ENCODE measurements around the gene CACHD1. TPM values are rescaled to one million over a fixed set of nuclear protein-coding genes. Genes with fewer than 3 reads are reported as not detected.

Gene CACHD1
- total and polyA plus RNA-seq, 5 donors from 2014 or later = 0.22 to 0.46 (median 0.27) TPM; not detected in 1

DNA sequence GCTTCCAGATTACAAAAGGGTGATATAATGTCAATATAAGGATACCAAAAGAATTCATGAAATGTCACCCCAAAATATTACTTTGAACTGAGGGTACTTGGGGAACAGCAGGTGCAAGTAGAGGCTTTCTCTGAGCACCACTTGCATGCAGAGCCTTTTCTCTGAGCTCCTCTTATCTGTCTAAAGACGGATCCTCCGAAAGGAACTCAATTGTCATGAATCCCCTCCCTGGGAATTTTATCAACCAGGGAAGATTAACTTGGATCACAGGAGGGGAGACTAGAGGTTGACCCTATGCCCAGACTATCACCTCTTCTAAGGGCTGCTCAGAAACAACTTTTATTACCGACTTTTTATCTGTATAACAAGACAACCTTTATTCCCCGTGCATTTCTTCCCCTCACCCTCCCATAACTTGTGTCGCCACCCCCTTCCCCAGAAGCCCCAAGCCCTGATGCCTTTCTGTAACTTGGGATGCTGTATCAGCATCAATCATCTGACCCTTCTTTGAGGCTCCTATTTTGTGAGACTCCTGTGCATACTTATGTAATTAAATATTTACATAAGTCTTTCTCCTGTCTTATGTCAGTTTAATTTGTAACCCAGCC, 94.1 kb downstream of the CACHD1 start:
- Mint-ChIP-seq H3K4me3 (peak overlapping the region in 1 of 4 donors; percentile 10), H3K27ac (no peak overlapping the region), H3K4me1 (no peaks in the 10 kb centered on the region), H3K9me3 (peaks cover 0 to 8% (median 0%) of the 10 kb centered on the region in 7 donors), H3K36me3 (no peaks in the 10 kb centered on the region), H3K27me3 (peaks cover 22% of the 10 kb centered on the region)
- Histone ChIP-seq H3K27me3 (ENCODE audit: control insufficient read depth, insufficient read depth, low read length) (peaks cover 3% of the 10 kb centered on the region), H3K27ac (ENCODE audit: insufficient read depth, low read length, poor library complexity, severe bottlenecking) (no peak overlapping the region), H3K9me3 (ENCODE audit: control insufficient read depth in 2 of 2, low read length in 2 of 2) (no peaks in the 10 kb centered on the region), H3K4me1 (ENCODE audit: control insufficient read depth, insufficient read depth, low read length, poor library complexity, severe bottlenecking) (no peaks in the 10 kb centered on the region), H3K4me3 (ENCODE audit: low read depth, low read length) (no peak overlapping the region), H3K36me3 (ENCODE audit: control insufficient read depth, insufficient read depth, low read length) (no peaks in the 10 kb centered on the region)
- DNase-seq (no peak), ATAC-seq (ENCODE audit: low read depth in 2 of 2) (no peak)

DNA sequence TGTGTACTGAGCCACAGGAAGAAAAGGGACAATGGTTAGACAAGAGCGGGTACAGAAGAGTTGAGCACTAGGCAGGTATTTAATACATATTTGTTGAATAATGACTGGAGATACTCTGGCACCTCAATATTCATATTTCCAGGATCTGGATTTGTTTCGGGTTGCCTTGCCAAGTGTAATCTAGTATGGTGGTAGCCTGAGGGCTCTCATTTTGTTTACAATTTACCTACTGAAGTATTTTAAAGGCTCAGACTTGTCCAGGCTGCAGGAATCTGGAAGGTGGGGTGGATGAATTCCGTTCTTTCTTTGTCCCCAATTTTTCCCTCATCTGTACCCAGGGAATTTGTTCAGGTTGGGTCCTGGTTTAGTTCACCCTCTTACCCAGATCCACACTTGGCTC, 95.0 kb downstream of the CACHD1 start:
- Histone ChIP-seq H3K27ac (ENCODE audit: insufficient read depth, low read length, poor library complexity, severe bottlenecking) (no peak overlapping the region), H3K4me3 (ENCODE audit: low read depth, low read length) (no peak overlapping the region), H3K27me3 (ENCODE audit: control insufficient read depth, insufficient read depth, low read length) (peaks cover 3% of the 10 kb centered on the region), H3K4me1 (ENCODE audit: control insufficient read depth, insufficient read depth, low read length, poor library complexity, severe bottlenecking) (no peaks in the 10 kb centered on the region), H3K9me3 (ENCODE audit: control insufficient read depth in 2 of 2, low read length in 2 of 2) (no peaks in the 10 kb centered on the region), H3K36me3 (ENCODE audit: control insufficient read depth, insufficient read depth, low read length) (no peaks in the 10 kb centered on the region)
- ATAC-seq (ENCODE audit: low read depth in 2 of 2) (no peak), DNase-seq (no peak)
- Mint-ChIP-seq H3K27me3 (peaks cover 22% of the 10 kb centered on the region), H3K36me3 (no peaks in the 10 kb centered on the region), H3K9me3 (peaks cover 0 to 8% (median 0%) of the 10 kb centered on the region in 7 donors), H3K27ac (no peak overlapping the region), H3K4me1 (no peaks in the 10 kb centered on the region), H3K4me3 (no peak overlapping the region)

DNA sequence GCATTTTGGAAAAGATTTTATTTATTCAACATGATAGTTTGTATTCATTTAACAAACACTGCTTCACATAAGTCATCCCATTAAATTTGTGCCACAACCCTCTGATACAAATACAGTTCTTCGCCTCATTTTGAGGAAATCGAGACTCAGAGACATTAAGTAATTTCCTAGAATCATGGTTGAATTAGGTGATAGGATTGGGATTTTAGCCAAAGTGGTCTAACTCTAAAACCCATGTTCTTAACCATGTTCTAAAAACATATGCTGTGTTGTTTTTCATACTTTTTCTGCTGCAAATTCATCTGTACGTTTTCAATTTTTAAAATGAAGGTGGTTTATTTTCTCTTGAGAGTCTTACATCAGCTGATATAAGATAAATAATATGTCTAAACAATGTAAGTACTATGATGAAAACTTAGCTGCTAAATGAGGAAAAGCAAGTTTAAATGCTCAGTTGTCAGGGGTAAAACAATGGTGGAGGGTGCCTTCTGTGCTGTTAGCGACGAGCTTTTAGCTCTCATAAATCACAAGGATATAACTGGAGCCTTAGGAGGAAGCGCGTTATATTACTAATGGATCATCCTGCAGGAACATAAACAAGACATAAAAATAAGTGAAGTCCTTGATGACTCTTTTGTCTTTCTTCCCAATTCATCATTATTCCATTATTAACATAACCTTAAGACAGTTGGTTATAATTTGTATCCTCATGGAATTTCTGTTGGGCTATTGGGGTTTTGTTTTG, 97.7 kb downstream of the CACHD1 start:
- Histone ChIP-seq H3K27me3 (ENCODE audit: control insufficient read depth, insufficient read depth, low read length) (peaks cover 3% of the 10 kb centered on the region), H3K4me3 (ENCODE audit: low read depth, low read length) (no peak overlapping the region), H3K4me1 (ENCODE audit: control insufficient read depth, insufficient read depth, low read length, poor library complexity, severe bottlenecking) (no peaks in the 10 kb centered on the region), H3K9me3 (ENCODE audit: control insufficient read depth in 2 of 2, low read length in 2 of 2) (no peaks in the 10 kb centered on the region), H3K36me3 (ENCODE audit: control insufficient read depth, insufficient read depth, low read length) (no peaks in the 10 kb centered on the region), H3K27ac (ENCODE audit: insufficient read depth, low read length, poor library complexity, severe bottlenecking) (no peak overlapping the region)
- ATAC-seq (ENCODE audit: low read depth in 2 of 2) = no peak
- no peak overlapping the region for H3K27ac Mint-ChIP-seq
- no peaks in the 10 kb centered on the region for H3K36me3 Mint-ChIP-seq
- peaks cover 17% of the 10 kb centered on the region for H3K27me3 Mint-ChIP-seq
- peaks cover 0 to 3% (median 0%) of the 10 kb centered on the region in 7 donors for H3K9me3 Mint-ChIP-seq
- no peak overlapping the region for H3K4me3 Mint-ChIP-seq
- DNase-seq = no peak
- no peaks in the 10 kb centered on the region for H3K4me1 Mint-ChIP-seq

DNA sequence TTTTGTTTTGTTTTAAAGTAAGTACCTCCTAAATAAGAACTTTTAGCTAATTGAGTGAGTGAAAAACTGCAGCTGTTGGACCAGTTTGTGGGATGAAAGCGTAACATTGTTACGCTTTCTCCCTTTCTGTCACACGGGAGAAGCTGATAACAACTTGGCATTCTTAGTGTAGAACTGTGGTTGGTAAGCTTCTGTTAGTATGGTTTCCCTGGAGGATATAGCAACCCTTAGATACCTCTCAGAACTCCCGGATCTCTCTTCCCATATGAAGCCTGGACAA, 98.2 kb downstream of the CACHD1 start:
- Histone ChIP-seq H3K27me3 (ENCODE audit: control insufficient read depth, insufficient read depth, low read length) (peaks cover 3% of the 10 kb centered on the region), H3K36me3 (ENCODE audit: control insufficient read depth, insufficient read depth, low read length) (no peaks in the 10 kb centered on the region), H3K27ac (ENCODE audit: insufficient read depth, low read length, poor library complexity, severe bottlenecking) (no peak overlapping the region), H3K9me3 (ENCODE audit: control insufficient read depth in 2 of 2, low read length in 2 of 2) (no peaks in the 10 kb centered on the region), H3K4me3 (ENCODE audit: low read depth, low read length) (no peak overlapping the region), H3K4me1 (ENCODE audit: control insufficient read depth, insufficient read depth, low read length, poor library complexity, severe bottlenecking) (no peaks in the 10 kb centered on the region)
- Mint-ChIP-seq H3K9me3 (peaks cover 0 to 2% (median 0%) of the 10 kb centered on the region in 7 donors), H3K4me3 (no peak overlapping the region), H3K27me3 (peaks cover 17% of the 10 kb centered on the region), H3K4me1 (no peaks in the 10 kb centered on the region), H3K36me3 (no peaks in the 10 kb centered on the region), H3K27ac (no peak overlapping the region)
- ATAC-seq (ENCODE audit: low read depth in 2 of 2) (no peak), DNase-seq (no peak)

DNA sequence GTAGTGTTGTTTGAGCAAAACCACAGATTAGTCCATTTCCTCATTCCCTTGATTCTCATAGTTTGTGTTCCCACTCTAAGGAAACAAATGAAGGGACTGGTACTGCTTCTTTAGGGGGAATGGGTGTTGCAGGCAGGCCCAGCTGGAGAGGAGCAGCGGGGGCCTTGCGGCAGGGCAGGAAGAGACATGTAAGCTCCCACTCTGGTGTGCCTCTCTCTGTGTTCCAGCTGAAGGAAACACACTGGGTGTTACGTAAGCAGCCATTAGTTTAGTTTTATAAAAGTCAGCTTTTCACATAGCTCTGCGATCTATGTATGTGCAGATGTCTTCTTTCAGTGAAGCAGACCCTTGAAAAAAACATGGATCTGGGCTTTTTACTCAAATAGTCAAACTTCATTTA, 99.5 kb downstream of the CACHD1 start:
- ATAC-seq (ENCODE audit: low read depth in 2 of 2) = no peak
- H3K27ac Mint-ChIP-seq = peak overlapping the region in 1 of 3 donors; percentile 10

DNA sequence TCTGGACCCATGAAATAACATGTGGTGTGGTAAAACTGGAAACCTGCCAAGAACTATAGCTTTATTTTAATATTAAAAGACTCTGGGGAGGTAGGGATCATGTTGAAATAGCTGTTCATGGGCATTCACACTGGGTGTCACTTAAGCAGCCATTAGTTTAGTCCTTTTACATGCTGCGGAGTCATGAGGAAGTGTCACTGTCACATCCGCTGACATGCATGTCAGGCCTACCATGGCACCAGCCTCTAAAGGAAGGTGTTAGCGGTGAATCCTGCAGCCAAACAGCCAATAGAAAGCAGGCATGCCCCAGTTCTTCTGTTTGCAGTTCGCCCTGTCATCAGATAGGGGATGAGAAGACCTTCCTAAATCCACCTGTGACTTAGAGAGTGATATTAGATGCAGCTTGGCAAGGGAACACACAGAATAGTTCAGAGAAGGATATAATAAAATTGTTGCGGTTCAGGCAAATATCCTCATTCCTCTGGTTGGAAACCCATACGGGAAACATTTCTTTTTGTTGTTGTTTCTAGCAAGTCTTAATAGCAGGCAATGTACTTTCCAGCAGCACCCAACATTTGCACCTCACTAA, 100.4 kb downstream of the CACHD1 start:
- DNase-seq (no peak), ATAC-seq (ENCODE audit: low read depth in 2 of 2) (no peak)
- no peaks in the 10 kb centered on the region for H3K36me3 ChIP-seq (ENCODE audit: control insufficient read depth, insufficient read depth, low read length)
- no peaks in the 10 kb centered on the region for H3K9me3 ChIP-seq (ENCODE audit: control insufficient read depth in 2 of 2, low read length in 2 of 2)
- Mint-ChIP-seq H3K36me3 (no peaks in the 10 kb centered on the region), H3K4me1 (no peaks in the 10 kb centered on the region), H3K27me3 (peaks cover 8% of the 10 kb centered on the region), H3K27ac (no peak overlapping the region), H3K4me3 (no peak overlapping the region), H3K9me3 (peaks cover 0 to 2% (median 0%) of the 10 kb centered on the region in 7 donors)
- H3K27ac ChIP-seq (ENCODE audit: insufficient read depth, low read length, poor library complexity, severe bottlenecking) = no peak overlapping the region
- H3K4me1 ChIP-seq (ENCODE audit: control insufficient read depth, insufficient read depth, low read length, poor library complexity, severe bottlenecking) = no peaks in the 10 kb centered on the region
- H3K4me3 ChIP-seq (ENCODE audit: low read depth, low read length) = no peak overlapping the region
- peaks cover 3% of the 10 kb centered on the region for H3K27me3 ChIP-seq (ENCODE audit: control insufficient read depth, insufficient read depth, low read length)

More for the DNA sequence above, 99.5 kb downstream of the CACHD1 start:
- H3K9me3 ChIP-seq (ENCODE audit: control insufficient read depth in 2 of 2, low read length in 2 of 2) = no peaks in the 10 kb centered on the region
- no peak overlapping the region for H3K4me3 ChIP-seq (ENCODE audit: low read depth, low read length)
- H3K9me3 Mint-ChIP-seq = peaks cover 0 to 2% (median 0%) of the 10 kb centered on the region in 7 donors
- no peaks in the 10 kb centered on the region for H3K4me1 ChIP-seq (ENCODE audit: control insufficient read depth, insufficient read depth, low read length, poor library complexity, severe bottlenecking)
- H3K4me1 Mint-ChIP-seq = no peaks in the 10 kb centered on the region
- no peaks in the 10 kb centered on the region for H3K36me3 Mint-ChIP-seq
- no peak overlapping the region for H3K27ac ChIP-seq (ENCODE audit: insufficient read depth, low read length, poor library complexity, severe bottlenecking)
- H3K36me3 ChIP-seq (ENCODE audit: control insufficient read depth, insufficient read depth, low read length) = no peaks in the 10 kb centered on the region
- H3K27me3 ChIP-seq (ENCODE audit: control insufficient read depth, insufficient read depth, low read length) = peaks cover 3% of the 10 kb centered on the region
- H3K4me3 Mint-ChIP-seq = no peak overlapping the region
- no peak for DNase-seq
- H3K27me3 Mint-ChIP-seq = peaks cover 13% of the 10 kb centered on the region

DNA sequence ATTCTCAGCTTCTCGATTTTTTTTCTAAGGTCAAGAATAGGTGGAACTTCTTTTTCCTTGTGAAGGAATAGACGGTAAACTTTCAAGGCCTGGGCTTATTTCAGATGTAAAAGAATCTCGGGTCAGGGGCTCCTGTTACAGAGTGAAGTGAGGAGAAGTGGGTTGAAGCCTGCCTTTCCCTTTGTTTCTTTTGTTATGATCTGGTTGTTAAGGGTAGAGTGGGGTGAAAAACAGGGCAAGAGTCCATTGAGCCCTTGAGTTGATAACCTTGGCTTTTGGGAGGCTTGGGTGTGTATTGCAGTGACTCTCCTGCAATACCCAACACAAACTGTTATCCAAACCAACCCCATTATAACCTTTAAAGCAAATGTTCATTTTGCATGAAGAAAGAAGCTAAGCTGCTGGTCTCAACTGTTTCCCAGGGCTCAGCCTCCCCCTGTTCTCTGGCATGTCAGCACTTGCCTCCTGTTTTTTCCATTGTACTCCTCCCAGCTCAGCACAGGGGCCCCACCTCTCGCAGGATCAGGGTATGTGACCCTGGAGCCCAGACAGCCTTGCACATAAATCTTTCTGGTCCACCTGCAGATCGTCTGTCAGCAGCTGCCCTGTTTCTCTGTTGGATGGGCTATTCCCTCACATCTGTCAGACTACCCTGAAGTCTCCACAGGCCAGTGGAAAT, 102.4 kb downstream of the CACHD1 start:
- Mint-ChIP-seq H3K4me3 (no peak overlapping the region), H3K27ac (no peak overlapping the region), H3K36me3 (no peaks in the 10 kb centered on the region), H3K9me3 (no peaks in the 10 kb centered on the region), H3K4me1 (no peaks in the 10 kb centered on the region), H3K27me3 (peaks cover 5% of the 10 kb centered on the region)
- Histone ChIP-seq H3K36me3 (ENCODE audit: control insufficient read depth, insufficient read depth, low read length) (no peaks in the 10 kb centered on the region), H3K27ac (ENCODE audit: insufficient read depth, low read length, poor library complexity, severe bottlenecking) (no peak overlapping the region), H3K27me3 (ENCODE audit: control insufficient read depth, insufficient read depth, low read length) (no peaks in the 10 kb centered on the region), H3K4me3 (ENCODE audit: low read depth, low read length) (no peak overlapping the region), H3K9me3 (ENCODE audit: control insufficient read depth in 2 of 2, low read length in 2 of 2) (no peaks in the 10 kb centered on the region), H3K4me1 (ENCODE audit: control insufficient read depth, insufficient read depth, low read length, poor library complexity, severe bottlenecking) (no peaks in the 10 kb centered on the region)
- ATAC-seq (ENCODE audit: low read depth in 2 of 2) (no peak), DNase-seq (no peak)
